Kidney (tissue), 14 donors: ENCODE measurements around the gene F7. TPM values are rescaled to one million over a fixed set of nuclear protein-coding genes. Genes with fewer than 3 reads are reported as not detected.

Source experiments
- DNase-seq, 5 donors: peaks; one replicate each; pipeline ENCODE4 v3.0.0-alpha.2; 2013 to 2020
- FAIRE-seq: peaks from 2 replicates; lab custom pipeline; 2012; peaks lifted over from hg19 to GRCh38; lab: Jason Lieb, UNC
- H3K27ac ChIP-seq, 2 donors: one replicate each; pipeline ENCODE4 v1.7.0; 2013; ENCODE audit warnings: low read depth in 2 of 2, low read length in 2 of 2, inconsistent platforms in 1 of 2
- H3K27me3 ChIP-seq: one replicate; pipeline ENCODE4 v1.7.1; 2013; ENCODE audit warnings: low read length, inconsistent platforms; ENCODE audit not compliant: control insufficient read depth, insufficient read depth
- H3K36me3 ChIP-seq, 3 donors: one replicate each; pipeline versions ENCODE4 v1.7.0 to v1.7.1; 2013; ENCODE audit warnings: low read length in 3 of 3, control low read depth in 1 of 3, inconsistent platforms in 1 of 3; ENCODE audit not compliant: insufficient read depth in 3 of 3, control insufficient read depth in 2 of 3
- H3K4me1 ChIP-seq, 3 donors: one replicate each; pipeline versions ENCODE4 v1.7.0 to v1.7.1; 2013; ENCODE audit warnings: low read length in 3 of 3, inconsistent platforms in 1 of 3, low read depth in 1 of 3; ENCODE audit not compliant: control insufficient read depth in 2 of 3, insufficient read depth in 2 of 3
- H3K4me3 ChIP-seq, 3 donors: one replicate each; pipeline versions ENCODE4 v1.7.0 to v1.8.1; 2013; ENCODE audit warnings: low read length in 3 of 3, control low read depth in 1 of 3, inconsistent platforms in 1 of 3
- H3K9ac ChIP-seq, 3 donors: one replicate each; pipeline versions ENCODE4 v1.7.0 to v1.7.1; 2013; ENCODE audit warnings: low read length in 3 of 3, control low read depth in 1 of 3, inconsistent platforms in 1 of 3
- H3K9me3 ChIP-seq, 3 donors: one replicate each; pipeline versions ENCODE4 v1.7.0 to v1.7.1; 2013; ENCODE audit warnings: low read length in 3 of 3, control low read depth in 1 of 3, inconsistent platforms in 1 of 3; ENCODE audit not compliant: control insufficient read depth in 2 of 3, insufficient read depth in 1 of 3
- CTCF ChIP-seq: IDR thresholded peaks from 3 replicates; pipeline ENCODE4 v1.5.1; 2012; ENCODE audit warnings: mild to moderate bottlenecking, moderate library complexity, borderline replicate concordance; ENCODE audit not compliant: insufficient read depth; ENCODE audit errors: extremely low read depth
- intact Hi-C: fragments of 100-400 bp; cut with DNase I; formaldehyde crosslinking; loops from one replicate; pipeline ENCODE4 v1.11.1; 2022
- polyA plus RNA-seq: library from polyadenylated mRNA; stranded (reverse); fragments of 350-450 nt; fragmentation: Illumina TruSeq; extraction: RNeasy Lipid Tissue Mini Kit (QIAGEN cat#74804); gene quantifications from one replicate; pipeline ENCODE4 v1.2.3, GENCODE V29; 2014; ENCODE audit warnings: low read depth, low replicate concordance; ENCODE audit not compliant: insufficient read depth
- total RNA-seq: library from RNA; stranded (reverse); fragmentation: NEBNext Ultra II Directional; extraction: Animal tissue kit (Norgen Biotek cat#: 25700); gene quantifications from one replicate; pipeline ENCODE4 v1.2.1, GENCODE V29; 2021
- donor health status: control.
- donor health status: control.
- donor health status: control.
- donor health status: control.
- donor health status: control.
- donor health status: DM: yes; HTN: yes; CAD: no.
- donor health status: Normal renal cell carcinoma (clear cell type).

The F7 gene
- total and polyA plus RNA-seq, 2 donors from 2014 or later, result 0.16 to 0.52 TPM

DNA sequence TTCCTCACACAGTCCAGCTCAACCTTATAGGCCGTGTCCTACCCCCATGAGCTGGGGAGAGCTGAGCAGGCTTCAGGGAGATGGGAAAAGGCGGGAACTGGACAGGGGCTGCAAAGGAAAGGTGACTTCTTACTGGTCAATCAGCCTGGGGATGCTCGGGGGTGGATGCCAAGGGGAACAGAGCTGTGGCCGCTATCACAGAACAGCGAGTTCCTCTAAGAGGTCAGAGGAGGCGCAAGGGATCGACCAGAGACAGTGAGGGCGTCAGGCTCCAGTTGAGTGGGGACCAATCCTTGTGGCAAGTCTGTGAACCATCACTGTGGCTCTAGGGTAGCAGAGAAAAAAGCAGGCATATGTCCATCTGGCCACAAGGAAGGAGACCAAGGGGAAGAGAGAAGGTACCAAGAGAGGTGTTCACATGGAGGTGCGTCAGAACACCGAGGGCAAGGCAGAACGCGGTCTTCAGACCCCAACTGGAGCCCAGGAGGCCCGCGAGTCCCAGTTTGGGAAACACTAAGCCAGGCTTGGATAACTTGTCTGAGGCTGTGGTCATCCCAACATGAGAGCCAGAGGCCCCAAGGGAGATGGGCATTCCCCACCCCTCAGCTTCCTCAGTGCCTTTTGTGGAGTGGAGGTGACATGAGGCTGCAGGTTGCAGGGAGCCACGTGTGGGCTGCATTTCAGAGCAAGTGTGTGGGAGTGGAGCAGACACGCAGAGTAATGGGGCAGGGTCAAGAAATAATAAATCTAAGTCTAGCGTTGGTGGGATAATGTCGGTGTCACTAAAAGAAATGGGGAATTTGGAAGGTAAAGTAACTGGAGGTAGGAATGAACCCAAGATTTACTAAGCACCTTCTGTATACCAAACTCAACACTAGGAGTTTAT lies 20.9 kb downstream of the F7 start:
- peaks cover 0 to 7% (median 0%) of the 10 kb centered on the region in 3 donors for H3K4me1 ChIP-seq
- FAIRE-seq (no peak), DNase-seq (peak in 2 of 5 donors; percentile 30 to 49)
- intact Hi-C loops, result no loop called here
- no peaks in the 10 kb centered on the region for H3K36me3 ChIP-seq
- H3K9ac ChIP-seq, result no peak overlapping the region
- TF ChIP-seq CTCF, result no peak
- no peaks in the 10 kb centered on the region for H3K9me3 ChIP-seq
- no peak overlapping the region for H3K27ac ChIP-seq
- no peak overlapping the region for H3K4me3 ChIP-seq
- H3K27me3 ChIP-seq, result no peaks in the 10 kb centered on the region

DNA sequence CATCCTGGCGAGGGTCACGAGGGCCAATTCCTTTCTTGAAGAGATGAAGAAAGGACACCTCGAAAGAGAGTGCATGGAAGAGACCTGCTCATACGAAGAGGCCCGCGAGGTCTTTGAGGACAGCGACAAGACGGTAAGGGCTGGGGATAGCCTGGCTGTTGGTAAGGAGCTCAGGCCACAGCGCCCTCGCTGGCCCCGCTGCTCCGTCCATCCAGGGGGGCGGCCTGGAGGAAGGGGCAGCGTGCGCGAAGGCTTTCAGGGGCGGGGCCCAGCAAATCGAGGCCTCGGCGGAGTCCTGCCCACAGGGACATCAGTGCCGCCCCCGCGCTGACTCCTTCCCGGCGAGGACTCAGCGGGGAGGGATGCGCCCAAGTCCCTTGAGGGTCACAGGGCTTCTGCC lies 23.9 kb downstream of the F7 start:
- DNase-seq, result peak in 1 of 5 donors; percentile 65
- no peak overlapping the region for H3K9ac ChIP-seq
- no peaks in the 10 kb centered on the region for H3K9me3 ChIP-seq
- H3K4me1 ChIP-seq, result peaks cover 0 to 4% (median 0%) of the 10 kb centered on the region in 3 donors
- H3K27ac ChIP-seq, result no peak overlapping the region
- no peak for FAIRE-seq
- no peaks in the 10 kb centered on the region for H3K27me3 ChIP-seq
- no peaks in the 10 kb centered on the region for H3K36me3 ChIP-seq
- intact Hi-C loops, result no loop called here
- H3K4me3 ChIP-seq, result peak overlapping the region in 1 of 3 donors; percentile 55
- TF ChIP-seq CTCF, result no peak

GRCh38 chr13:113129921-113130750 lies 24.5 kb downstream of the F7 start:
- peak overlapping the region in 2 of 3 donors; percentile 7 to 55 for H3K4me3 ChIP-seq
- H3K9ac ChIP-seq, result no peak overlapping the region
- no peaks in the 10 kb centered on the region for H3K36me3 ChIP-seq
- intact Hi-C loops, result no loop called here
- peaks cover 0 to 4% (median 0%) of the 10 kb centered on the region in 3 donors for H3K4me1 ChIP-seq
- no peaks in the 10 kb centered on the region for H3K27me3 ChIP-seq
- no peak overlapping the region for H3K27ac ChIP-seq
- no peaks in the 10 kb centered on the region for H3K9me3 ChIP-seq
- TF ChIP-seq CTCF, result no peak
- DNase-seq (peak; percentile 59 to 81 (median 65)), FAIRE-seq (no peak)
